Measurements from ENCODE around the gene CMSS1. TPM values are rescaled to one million over a fixed set of nuclear protein-coding genes. Genes with fewer than 3 reads are reported as not detected.

The CMSS1 gene
- polyA plus RNA-seq, 1 donor from 2014 or later: 31.8 TPM

- Histone ChIP-seq H3K27ac (ENCODE audit: low read length) (no peak overlapping the region), H3K9me2 (ENCODE audit: insufficient read depth, low read length) (no peaks in the 10 kb centered on the region), H3K9me3 (ENCODE audit: low read length) (no peaks in the 10 kb centered on the region), H3K36me3 (ENCODE audit: insufficient read depth, low read length) (no peaks in the 10 kb centered on the region), H3K4me3 (ENCODE audit: low read length) (no peak overlapping the region), H2AFZ (ENCODE audit: low read depth, low read length) (no peak overlapping the region), H4K20me1 (ENCODE audit: insufficient read depth) (no peaks in the 10 kb centered on the region), H3K9ac (ENCODE audit: low read length) (no peak overlapping the region), H3K27me3 (ENCODE audit: insufficient read depth, low read depth, low read length) (no peaks in the 10 kb centered on the region), H3F3A (ENCODE audit: insufficient read depth, low read length, poor library complexity, severe bottlenecking) (no peaks in the 10 kb centered on the region), H3K4me2 (ENCODE audit: low read length) (no peak overlapping the region), H3K79me2 (replicated peaks; ENCODE audit: insufficient read depth, low read length) (no peaks in the 10 kb centered on the region)
- TF ChIP-seq SMC3 (conservative IDR thresholded peaks at IDR 0.05; ENCODE audit: poor library complexity) (no peak), POLR2AphosphoS5 (IDR thresholded peaks at IDR 0.05) (no peak), TAF1 (IDR thresholded peaks at IDR 0.05; ENCODE audit: low read depth) (no peak), REST (IDR thresholded peaks at IDR 0.05; ENCODE audit: borderline replicate concordance) (no peak), MXI1 (conservative IDR thresholded peaks at IDR 0.05; ENCODE audit: poor library complexity, severe bottlenecking) (no peak), EP300 (conservative IDR thresholded peaks at IDR 0.05; ENCODE audit: poor library complexity, severe bottlenecking) (no peak), CTCF (IDR thresholded peaks at IDR 0.05; ENCODE audit: poor library complexity, severe bottlenecking) (no peak), EZH2 (IDR thresholded peaks at IDR 0.05; ENCODE audit: borderline replicate concordance, insufficient read depth, low read length, poor library complexity, severe bottlenecking) (no peak), RAD21 (conservative IDR thresholded peaks at IDR 0.05) (no peak)
Measured at GRCh38 chr3:99795573-99795972, 22.1 kb upstream of the CMSS1 start.

GRCh38 chr3:99799422-99799821, 18.2 kb upstream of the CMSS1 start:
- Histone ChIP-seq H3K27ac (ENCODE audit: low read length) (no peak overlapping the region), H3K36me3 (ENCODE audit: insufficient read depth, low read length) (no peaks in the 10 kb centered on the region), H3K9me3 (ENCODE audit: low read length) (no peaks in the 10 kb centered on the region), H3F3A (ENCODE audit: insufficient read depth, low read length, poor library complexity, severe bottlenecking) (no peaks in the 10 kb centered on the region), H4K20me1 (ENCODE audit: insufficient read depth) (no peaks in the 10 kb centered on the region), H2AFZ (ENCODE audit: low read depth, low read length) (no peak overlapping the region), H3K4me2 (ENCODE audit: low read length) (no peak overlapping the region), H3K4me3 (ENCODE audit: low read length) (no peak overlapping the region), H3K9me2 (ENCODE audit: insufficient read depth, low read length) (no peaks in the 10 kb centered on the region), H3K9ac (ENCODE audit: low read length) (no peak overlapping the region), H3K27me3 (ENCODE audit: insufficient read depth, low read depth, low read length) (no peaks in the 10 kb centered on the region), H3K79me2 (replicated peaks; ENCODE audit: insufficient read depth, low read length) (no peaks in the 10 kb centered on the region)
- TF ChIP-seq MXI1 (conservative IDR thresholded peaks at IDR 0.05; ENCODE audit: poor library complexity, severe bottlenecking): no peak
- no peak for TF ChIP-seq RAD21 (conservative IDR thresholded peaks at IDR 0.05)
- no peak for TF ChIP-seq EP300 (conservative IDR thresholded peaks at IDR 0.05; ENCODE audit: poor library complexity, severe bottlenecking)
- no peak for TF ChIP-seq POLR2AphosphoS5 (IDR thresholded peaks at IDR 0.05)
- TF ChIP-seq EZH2 (IDR thresholded peaks at IDR 0.05; ENCODE audit: borderline replicate concordance, insufficient read depth, low read length, poor library complexity, severe bottlenecking): no peak
- no peak for TF ChIP-seq SMC3 (conservative IDR thresholded peaks at IDR 0.05; ENCODE audit: poor library complexity)
